Upper lobe of left lung (tissue), 4 donors: ENCODE results near the gene YTHDF2.

Experiments
- CTCF ChIP-seq, 6 experiments: fragments of 450-650 bp in 4 of 6; fragments of 200-600 bp in 2 of 6; sonication (generic) in 2 of 6; IDR thresholded peaks; one replicate each; pipeline ENCODE4 v1.5.1; 2016 to 2019; ENCODE audit warnings: antibody characterized with exemption in 6 of 6
- EP300 ChIP-seq, 4 donors: sonication (generic); formaldehyde crosslinking; IDR thresholded peaks; one replicate each; pipeline ENCODE4 v1.5.1; 2017; ENCODE audit warnings: antibody characterized with exemption in 4 of 4, control low read depth in 2 of 4
- POLR2A ChIP-seq, 4 donors: fragments of 450-650 bp; IDR thresholded peaks; one replicate each; pipeline ENCODE4 v1.5.1; 2016 to 2017; ENCODE audit warnings: antibody characterized with exemption in 4 of 4, mild to moderate bottlenecking in 2 of 4

DNA sequence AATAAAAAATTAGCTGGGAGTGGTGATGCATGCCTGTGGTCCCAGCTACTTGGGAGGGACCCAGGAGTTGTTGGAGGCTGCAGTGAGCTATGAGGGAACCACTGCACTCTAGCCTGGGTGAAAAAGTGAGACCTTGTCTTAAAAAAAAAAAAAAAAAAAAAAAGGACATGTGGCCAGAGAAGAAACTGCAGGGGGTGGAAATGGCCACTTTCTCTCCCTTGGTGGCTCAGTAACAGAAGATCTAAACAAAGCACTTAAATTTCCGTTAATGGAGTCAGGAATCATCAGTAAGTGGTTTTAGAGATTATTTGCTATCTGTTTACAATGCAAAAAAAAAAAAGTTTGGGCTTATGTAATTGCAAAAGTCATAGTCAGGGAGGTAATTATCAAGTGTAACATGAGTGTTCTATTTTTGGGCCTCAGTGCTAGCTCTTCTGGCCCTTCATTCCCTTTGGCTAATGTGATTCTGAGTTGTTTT lies 55.9 kb downstream of the YTHDF2 start:
- peak in 1 of 6 experiments; percentile 13 for TF ChIP-seq CTCF (IDR thresholded peaks at IDR 0.05)
- no peak for TF ChIP-seq EP300 (IDR thresholded peaks at IDR 0.05)
- no peak for TF ChIP-seq POLR2A (IDR thresholded peaks at IDR 0.05)
